ENCODE measurements around the gene EID1. TPM values are rescaled to one million over a fixed set of nuclear protein-coding genes. Genes with fewer than 3 reads are reported as not detected.

The EID1 gene
- total RNA-seq, 2 experiments from 2014 or later, result 84.8 to 85.0 TPM

- Mint-ChIP-seq H3K4me3 (no peak overlapping the region), H3K9me3 (no peaks in the 10 kb centered on the region), H3K36me3 (no peaks in the 10 kb centered on the region), H3K4me1 (peaks cover 2% of the 10 kb centered on the region), H3K27ac (no peak overlapping the region), H3K27me3 (peaks cover 36% of the 10 kb centered on the region)
- ATAC-seq (ENCODE audit: low read depth) (no peak), DNase-seq (no peak)
- POLR2A ChIA-PET, result no interaction called here
Observed at GRCh38 chr15:48856942-48857341, 21.0 kb upstream of the EID1 start.

- DNase-seq (no peak), ATAC-seq (ENCODE audit: low read depth) (no peak)
- Mint-ChIP-seq H3K27ac (no peak overlapping the region), H3K36me3 (no peaks in the 10 kb centered on the region), H3K9me3 (no peaks in the 10 kb centered on the region), H3K27me3 (peaks cover 32% of the 10 kb centered on the region), H3K4me1 (peaks cover 7% of the 10 kb centered on the region), H3K4me3 (no peak overlapping the region)
- POLR2A ChIA-PET, result no interaction called here
Observed at GRCh38 chr15:48858401-48858800, 19.5 kb upstream of the EID1 start.

- H3K27ac Mint-ChIP-seq, result no peak overlapping the region
- POLR2A ChIA-PET, result no interaction called here
- ATAC-seq (ENCODE audit: low read depth) (no peak), DNase-seq (no peak)
- H3K9me3 Mint-ChIP-seq, result no peaks in the 10 kb centered on the region
- no peaks in the 10 kb centered on the region for H3K36me3 Mint-ChIP-seq
- H3K4me1 Mint-ChIP-seq, result peaks cover 7% of the 10 kb centered on the region
- H3K4me3 Mint-ChIP-seq, result no peak overlapping the region
- peaks cover 24% of the 10 kb centered on the region for H3K27me3 Mint-ChIP-seq
Observed at GRCh38 chr15:48859426-48859825, 18.5 kb upstream of the EID1 start.

- H3K4me1 Mint-ChIP-seq, result peaks cover 7% of the 10 kb centered on the region
- POLR2A ChIA-PET, result interaction anchor here (0.6 to 1.6 kb wide), 4 partner anchors 77 to 561 kb away, joined by 3 to 8 read pairs (median 3); partner anchors contain the start of gene FGF7
- H3K9me3 Mint-ChIP-seq, result no peaks in the 10 kb centered on the region
- ATAC-seq (ENCODE audit: low read depth) (peak; percentile 72), DNase-seq (no peak)
- H3K4me3 Mint-ChIP-seq, result no peak overlapping the region
- H3K36me3 Mint-ChIP-seq, result no peaks in the 10 kb centered on the region
- H3K27ac Mint-ChIP-seq, result no peak overlapping the region
- H3K27me3 Mint-ChIP-seq, result peaks cover 14% of the 10 kb centered on the region
Observed at GRCh38 chr15:48861813-48862431, 16.0 kb upstream of the EID1 start.

- POLR2A ChIA-PET, result interaction anchor here (0.7 kb wide), 1 partner anchor 113 kb away, joined by 3 read pairs; no protein-coding TSS in a partner anchor
- peak; percentile 45 for ATAC-seq (ENCODE audit: low read depth)
Observed at GRCh38 chr15:48862705-48863104, 15.2 kb upstream of the EID1 start.

GRCh38 chr15:48865370-48866079 is 12.4 kb upstream of the EID1 start:
- Mint-ChIP-seq H3K9me3 (no peaks in the 10 kb centered on the region), H3K4me1 (peaks cover 7% of the 10 kb centered on the region), H3K27me3 (peaks cover 4% of the 10 kb centered on the region), H3K27ac (no peak overlapping the region), H3K36me3 (no peaks in the 10 kb centered on the region), H3K4me3 (no peak overlapping the region)
- DNase-seq (no peak), ATAC-seq (ENCODE audit: low read depth) (no peak)
- POLR2A ChIA-PET, result no interaction called here

More at GRCh38 chr15:48862705-48863104, 15.2 kb upstream of the EID1 start:
- Mint-ChIP-seq H3K9me3 (no peaks in the 10 kb centered on the region), H3K27me3 (peaks cover 13% of the 10 kb centered on the region), H3K4me1 (peaks cover 7% of the 10 kb centered on the region), H3K36me3 (no peaks in the 10 kb centered on the region), H3K4me3 (no peak overlapping the region), H3K27ac (no peak overlapping the region)
- DNase-seq, result no peak

GRCh38 chr15:48866141-48866563 is 11.8 kb upstream of the EID1 start:
- Mint-ChIP-seq H3K27me3 (peaks cover 9% of the 10 kb centered on the region), H3K4me3 (no peak overlapping the region), H3K4me1 (peaks cover 7% of the 10 kb centered on the region), H3K9me3 (no peaks in the 10 kb centered on the region), H3K27ac (no peak overlapping the region), H3K36me3 (no peaks in the 10 kb centered on the region)
- ATAC-seq (ENCODE audit: low read depth), result no peak
- POLR2A ChIA-PET, result no interaction called here
- no peak for DNase-seq

- Mint-ChIP-seq H3K4me1 (no peaks in the 10 kb centered on the region), H3K4me3 (no peak overlapping the region), H3K27ac (no peak overlapping the region), H3K27me3 (peaks cover 23% of the 10 kb centered on the region), H3K9me3 (no peaks in the 10 kb centered on the region), H3K36me3 (no peaks in the 10 kb centered on the region)
- POLR2A ChIA-PET, result no interaction called here
- no peak for DNase-seq
- ATAC-seq (ENCODE audit: low read depth), result no peak
Observed at GRCh38 chr15:48868023-48868422, 9.9 kb upstream of the EID1 start.

DNA sequence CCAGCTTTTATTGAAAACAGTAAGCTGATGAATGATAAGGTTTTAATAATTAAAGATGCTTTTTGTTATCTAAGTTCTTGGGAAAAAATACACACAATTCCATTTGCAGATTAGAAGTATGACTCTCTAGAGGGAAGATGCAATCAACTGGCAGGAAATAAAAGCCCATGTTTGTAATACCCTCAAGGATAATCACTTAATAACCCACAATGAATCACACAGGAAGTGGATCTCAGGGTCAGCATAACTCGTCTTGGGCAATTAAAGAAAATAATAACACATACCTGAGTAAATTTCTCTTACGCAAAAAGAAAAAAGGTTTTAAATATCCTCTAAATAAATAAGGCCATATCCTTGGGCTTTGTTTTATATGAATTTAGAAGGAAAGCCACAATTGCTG is 9.4 kb upstream of the EID1 start:
- H3K36me3 Mint-ChIP-seq, result no peaks in the 10 kb centered on the region

GRCh38 chr15:48869966-48870365 is 8.0 kb upstream of the EID1 start:
- POLR2A ChIA-PET, result no interaction called here
- peaks cover 41% of the 10 kb centered on the region for H3K27me3 Mint-ChIP-seq

More for the DNA sequence above, 9.4 kb upstream of the EID1 start:
- Mint-ChIP-seq H3K27ac (no peak overlapping the region), H3K9me3 (no peaks in the 10 kb centered on the region), H3K4me3 (no peak overlapping the region), H3K27me3 (peaks cover 28% of the 10 kb centered on the region), H3K4me1 (no peaks in the 10 kb centered on the region)
- no peak for ATAC-seq (ENCODE audit: low read depth)
- POLR2A ChIA-PET, result no interaction called here
- DNase-seq, result no peak

GRCh38 chr15:48871542-48871941 is 6.4 kb upstream of the EID1 start:
- Mint-ChIP-seq H3K4me3 (no peak overlapping the region), H3K9me3 (no peaks in the 10 kb centered on the region), H3K4me1 (no peaks in the 10 kb centered on the region), H3K27ac (no peak overlapping the region), H3K27me3 (peaks cover 42% of the 10 kb centered on the region), H3K36me3 (no peaks in the 10 kb centered on the region)
- POLR2A ChIA-PET, result no interaction called here
- ATAC-seq (ENCODE audit: low read depth) (no peak), DNase-seq (no peak)

More at GRCh38 chr15:48869966-48870365, 8.0 kb upstream of the EID1 start:
- Mint-ChIP-seq H3K9me3 (no peaks in the 10 kb centered on the region), H3K4me3 (no peak overlapping the region), H3K36me3 (no peaks in the 10 kb centered on the region), H3K27ac (no peak overlapping the region), H3K4me1 (no peaks in the 10 kb centered on the region)
- ATAC-seq (ENCODE audit: low read depth) (no peak), DNase-seq (no peak)

GRCh38 chr15:48872632-48873031 is 5.3 kb upstream of the EID1 start:
- H3K27ac Mint-ChIP-seq, result no peak overlapping the region
- H3K27me3 Mint-ChIP-seq, result peaks cover 40% of the 10 kb centered on the region
- DNase-seq (no peak), ATAC-seq (ENCODE audit: low read depth) (no peak)
- no peak overlapping the region for H3K4me3 Mint-ChIP-seq
- H3K9me3 Mint-ChIP-seq, result no peaks in the 10 kb centered on the region
- no peaks in the 10 kb centered on the region for H3K36me3 Mint-ChIP-seq
- POLR2A ChIA-PET, result no interaction called here
- H3K4me1 Mint-ChIP-seq, result peaks cover 4% of the 10 kb centered on the region

GRCh38 chr15:48875241-48875960 is 2.5 kb upstream of the EID1 start:
- Mint-ChIP-seq H3K4me3 (no peak overlapping the region), H3K9me3 (no peaks in the 10 kb centered on the region), H3K27ac (no peak overlapping the region), H3K4me1 (peaks cover 13% of the 10 kb centered on the region), H3K27me3 (peaks cover 37% of the 10 kb centered on the region), H3K36me3 (peaks cover 10% of the 10 kb centered on the region)
- ATAC-seq (ENCODE audit: low read depth), result no peak
- POLR2A ChIA-PET, result no interaction called here
- no peak for DNase-seq

GRCh38 chr15:48876057-48876456 is 1.9 kb upstream of the EID1 start:
- Mint-ChIP-seq H3K36me3 (peaks cover 10% of the 10 kb centered on the region), H3K9me3 (no peaks in the 10 kb centered on the region), H3K4me3 (no peak overlapping the region), H3K27me3 (peaks cover 34% of the 10 kb centered on the region), H3K4me1 (peaks cover 16% of the 10 kb centered on the region), H3K27ac (no peak overlapping the region)
- DNase-seq (no peak), ATAC-seq (ENCODE audit: low read depth) (no peak)
- POLR2A ChIA-PET, result no interaction called here
